Endothelial cell of umbilical vein (primary cell): ENCODE results near the gene TTC39A. TPM values are rescaled to one million over a fixed set of nuclear protein-coding genes. Genes with fewer than 3 reads are reported as not detected.

Source experiments
- BruUV-seq: library from RNA; stranded (reverse); fragments of 400-500 nt; replicated peaks from 2 replicates; lab custom pipeline; 2021; lab: Mats Ljungman, UMichigan
- CTCF ChIA-PET: fragments of 300-600, 350-600 bp; sonication (Branson Sonifier 250); formaldehyde crosslinking; loops from one replicate; lab custom pipeline; 2021; ENCODE audit warnings: antibody characterized with exemption, inconsistent platforms; lab: Charles Lee
- POLR2A ChIA-PET: fragments of 300-600, 350-600 bp; sonication (Branson Sonifier 250); formaldehyde crosslinking; loops from one replicate; lab custom pipeline; 2021; ENCODE audit warnings: antibody characterized with exemption, inconsistent platforms; lab: Charles Lee
- DNase-seq: peaks from one replicate; pipeline ENCODE4 v3.0.0-alpha.2; 2011; ENCODE audit warnings: low read depth, low spot score
- FAIRE-seq: peaks from 2 replicates; lab custom pipeline; 2011; peaks lifted over from hg19 to GRCh38; lab: Jason Lieb, UNC
- H2AFZ ChIP-seq: 2 replicates; pipeline ENCODE4 v1.6.0; 2012; ENCODE audit warnings: low read depth, low read length, control low read depth, inconsistent platforms
- H3K27ac ChIP-seq: 2 replicates; pipeline ENCODE4 v1.5.1; 2011; ENCODE audit warnings: low read depth, mild to moderate bottlenecking, control low read depth, low read length, moderate library complexity; ENCODE audit not compliant: insufficient read depth
- H3K27me3 ChIP-seq, 2 experiments: 2 replicates each; pipeline versions ENCODE4 v1.6.0 to v1.6.1; 2011; ENCODE audit warnings: low read length in 2 of 2, mixed read lengths in 1 of 2; ENCODE audit not compliant: control insufficient read depth in 2 of 2, insufficient read depth in 2 of 2
- H3K36me3 ChIP-seq, 2 experiments: 2 replicates in 1 of 2; 3 replicates in 1 of 2; pipeline ENCODE4 v1.5.1; 2011; ENCODE audit warnings: low read length in 2 of 2, mild to moderate bottlenecking in 1 of 2, moderate library complexity in 1 of 2; ENCODE audit not compliant: control insufficient read depth in 2 of 2, insufficient read depth in 2 of 2; ENCODE audit errors: extremely low read depth in 1 of 2
- H3K4me1 ChIP-seq: 3 replicates; pipeline ENCODE4 v1.5.1; 2011; ENCODE audit warnings: mild to moderate bottlenecking, low read length; ENCODE audit not compliant: control insufficient read depth, insufficient read depth; ENCODE audit errors: extremely low read depth
- H3K4me2 ChIP-seq: 2 replicates; pipeline ENCODE4 v1.6.1; 2011; ENCODE audit warnings: low read length, control low read depth, mixed read lengths; ENCODE audit not compliant: insufficient read depth
- H3K4me3 ChIP-seq, 3 experiments: fragments of 200-600 bp in 1 of 3; sonication (generic), shearing (Covaris generic) in 1 of 3; replicated peaks in 1 of 3; 2 replicates each; pipeline ENCODE4 v1.5.1; 2011 to 2016; ENCODE audit warnings: control low read depth in 3 of 3, low read length in 3 of 3, mild to moderate bottlenecking in 2 of 3, inconsistent platforms in 1 of 3, low read depth in 1 of 3, moderate library complexity in 1 of 3; ENCODE audit not compliant: insufficient read depth in 1 of 3
- H3K79me2 ChIP-seq: 2 replicates; pipeline ENCODE4 v1.6.0; 2012; ENCODE audit warnings: low read length, inconsistent platforms; ENCODE audit not compliant: control insufficient read depth, insufficient read depth
- H3K9ac ChIP-seq: replicated peaks from 2 replicates; pipeline ENCODE3; 2011; ENCODE audit warnings: low read length, control low read depth; ENCODE audit not compliant: insufficient read depth; ENCODE audit errors: extremely low read depth
- H3K9me1 ChIP-seq: replicated peaks from 3 replicates; pipeline ENCODE4 v1.6.0; 2011; ENCODE audit warnings: mild to moderate bottlenecking, low read length; ENCODE audit not compliant: control insufficient read depth, insufficient read depth; ENCODE audit errors: extremely low read depth
- H3K9me3 ChIP-seq: replicated peaks from 2 replicates; pipeline ENCODE4 v1.5.1; 2012; ENCODE audit warnings: low read length, inconsistent platforms; ENCODE audit not compliant: control insufficient read depth, insufficient read depth
- H4K20me1 ChIP-seq: replicated peaks from 2 replicates; pipeline ENCODE3; 2011; ENCODE audit warnings: mild to moderate bottlenecking, low read length; ENCODE audit not compliant: control insufficient read depth, insufficient read depth; ENCODE audit errors: extremely low read depth
- EZH2 ChIP-seq: IDR thresholded peaks from 2 replicates; pipeline ENCODE4 v1.6.1; 2012; ENCODE audit warnings: borderline replicate concordance, low read depth, mild to moderate bottlenecking, moderate library complexity, low read length, inconsistent platforms; ENCODE audit not compliant: severe bottlenecking
- GATA2 ChIP-seq: IDR thresholded peaks from 2 replicates; pipeline ENCODE4 v1.7.0; 2011; ENCODE audit warnings: low read depth, mild to moderate bottlenecking, moderate library complexity, mixed read lengths, low read length; ENCODE audit not compliant: insufficient read length, insufficient read depth
- MYC ChIP-seq: IDR thresholded peaks from one replicate; pipeline ENCODE4 v1.6.1; 2011; ENCODE audit warnings: mild to moderate bottlenecking, low read depth, low read length
- POLR2A ChIP-seq: IDR thresholded peaks from 2 replicates; pipeline ENCODE4 v1.6.1; 2012; ENCODE audit warnings: low read depth, mild to moderate bottlenecking, control low read depth, low read length
- dilution Hi-C: fragments of 300-500 bp; cut with MboI; formaldehyde crosslinking; loops from one replicate; pipeline ENCODE4 v1.15.0; 2019; ENCODE audit warnings: low sequenced_read_pairs; ENCODE audit not compliant: extremely low pct_ligation_motif_present
- intact Hi-C: fragments of 100-400 bp; cut with micrococcal nuclease; formaldehyde crosslinking; loops from one replicate; pipeline ENCODE4 v1.10.0; 2022
- polyA plus RNA-seq, 4 experiments: library from polyadenylated mRNA; depleted of rRNA in 3 of 4; stranded (reverse) in 3 of 4; unstranded in 1 of 4; fragments of >200 nt; gene quantifications; 2 replicates each; pipeline versions ENCODE4 v1.2.1 to v1.2.3, GENCODE V29; 2011 to 2012; ENCODE audit warnings: missing spikeins in 1 of 4
- total RNA-seq: library from RNA; stranded (reverse); gene quantifications from 2 replicates; pipeline ENCODE4 v1.2.3, GENCODE V29; 2021
- TF ChIP-seq, protein P1 (sequence below): IDR thresholded peaks from 2 replicates; pipeline ENCODE4 v1.6.1; 2011; ENCODE audit not compliant: insufficient read depth, insufficient read length
- TF ChIP-seq, protein P2 (sequence below), 2 donors: IDR thresholded peaks; 1 replicate in 1 of 2; 2 replicates in 1 of 2; pipeline ENCODE4 v1.5.1; 2011; ENCODE audit warnings: low read length in 2 of 2, mild to moderate bottlenecking in 2 of 2, moderate library complexity in 2 of 2, control low read depth in 1 of 2, inconsistent platforms in 1 of 2, low read depth in 1 of 2; ENCODE audit not compliant: insufficient read depth in 1 of 2; ENCODE audit errors: extremely low read depth in 1 of 2

Gene TTC39A
- total and polyA plus RNA-seq, 2 donors (not counting 3 experiments of a cell fraction or from before 2014, with no cell fraction given): 1.1 to 1.7 TPM

DNA sequence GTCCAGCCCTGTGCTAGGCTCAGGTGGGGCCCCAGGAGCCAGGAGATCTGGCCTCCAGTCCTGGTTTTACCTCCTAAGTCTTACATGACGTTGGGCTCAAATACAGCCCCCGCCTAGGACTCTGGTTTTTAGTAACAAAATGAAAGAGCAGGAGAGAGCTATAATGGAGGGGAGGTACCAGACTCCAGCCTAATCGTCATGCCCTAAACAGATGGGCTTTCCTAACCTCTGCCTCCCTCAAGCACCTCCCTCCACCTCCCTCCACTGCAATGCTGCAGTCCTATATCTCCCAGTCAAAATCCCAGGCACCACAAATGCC lies 28.6 kb downstream of the TTC39A start:
- Histone ChIP-seq H3K27me3 (no peaks in the 10 kb centered on the region), H2AFZ (no peak overlapping the region), H3K27ac (no peak overlapping the region), H3K4me2 (no peak overlapping the region), H3K4me3 (no peak overlapping the region), H3K4me1 (peaks cover 22% of the 10 kb centered on the region), H3K79me2 (no peaks in the 10 kb centered on the region), H3K9ac (no peak overlapping the region), H3K9me1 (no peaks in the 10 kb centered on the region), H4K20me1 (no peaks in the 10 kb centered on the region), H3K36me3 (no peaks in the 10 kb centered on the region), H3K9me3 (no peaks in the 10 kb centered on the region)
- ChIA-PET POLR2A (no interaction called here), CTCF (no interaction called here)
- TF ChIP-seq, protein P1, sequence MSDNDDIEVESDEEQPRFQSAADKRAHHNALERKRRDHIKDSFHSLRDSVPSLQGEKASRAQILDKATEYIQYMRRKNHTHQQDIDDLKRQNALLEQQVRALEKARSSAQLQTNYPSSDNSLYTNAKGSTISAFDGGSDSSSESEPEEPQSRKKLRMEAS: no peak
- no peak for TF ChIP-seq EZH2
- no peak for TF ChIP-seq POLR2A
- TF ChIP-seq GATA2: no peak
- no peak for TF ChIP-seq MYC
- TF ChIP-seq, protein P2, sequence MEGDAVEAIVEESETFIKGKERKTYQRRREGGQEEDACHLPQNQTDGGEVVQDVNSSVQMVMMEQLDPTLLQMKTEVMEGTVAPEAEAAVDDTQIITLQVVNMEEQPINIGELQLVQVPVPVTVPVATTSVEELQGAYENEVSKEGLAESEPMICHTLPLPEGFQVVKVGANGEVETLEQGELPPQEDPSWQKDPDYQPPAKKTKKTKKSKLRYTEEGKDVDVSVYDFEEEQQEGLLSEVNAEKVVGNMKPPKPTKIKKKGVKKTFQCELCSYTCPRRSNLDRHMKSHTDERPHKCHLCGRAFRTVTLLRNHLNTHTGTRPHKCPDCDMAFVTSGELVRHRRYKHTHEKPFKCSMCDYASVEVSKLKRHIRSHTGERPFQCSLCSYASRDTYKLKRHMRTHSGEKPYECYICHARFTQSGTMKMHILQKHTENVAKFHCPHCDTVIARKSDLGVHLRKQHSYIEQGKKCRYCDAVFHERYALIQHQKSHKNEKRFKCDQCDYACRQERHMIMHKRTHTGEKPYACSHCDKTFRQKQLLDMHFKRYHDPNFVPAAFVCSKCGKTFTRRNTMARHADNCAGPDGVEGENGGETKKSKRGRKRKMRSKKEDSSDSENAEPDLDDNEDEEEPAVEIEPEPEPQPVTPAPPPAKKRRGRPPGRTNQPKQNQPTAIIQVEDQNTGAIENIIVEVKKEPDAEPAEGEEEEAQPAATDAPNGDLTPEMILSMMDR (IDR thresholded peaks at IDR 0.05; ENCODE audit: extremely low read depth in 1 of 2, insufficient read depth in 1 of 2, low read depth in 1 of 2, low read length in 2 of 2): no peak
- intact Hi-C loops (no loop called here), dilution Hi-C loops (no loop called here)
- BruUV-seq: no TSS peak
- DNase-seq: no peak
- FAIRE-seq: no peak
